Stomach (tissue), 9 donors: ENCODE measurements around the gene SLAMF9. TPM values are rescaled to one million over a fixed set of nuclear protein-coding genes. Genes with fewer than 3 reads are reported as not detected.

Experiments
- DNase-seq, 2 donors: peaks; one replicate each; pipeline versions ENCODE4 v3.0.0 to v3.0.0-alpha.2; 2013 to 2019
- H3K27ac ChIP-seq, 5 donors: fragments of 200-600 bp in 4 of 5; sonication (generic) in 4 of 5; one replicate each; pipeline ENCODE4 v1.5.1; 2013 to 2019; ENCODE audit warnings: mild to moderate bottlenecking in 1 of 5, moderate library complexity in 1 of 5
- H3K27me3 ChIP-seq, 3 donors: fragments of 200-600 bp; sonication (generic); one replicate each; pipeline ENCODE4 v1.5.1; 2017 to 2019; ENCODE audit warnings: mixed run types in 1 of 3
- H3K36me3 ChIP-seq, 4 donors: fragments of 200-600 bp; sonication (generic); 1 replicate in 3 of 4; 2 replicates in 1 of 4; pipeline ENCODE4 v1.5.1; 2016 to 2019
- H3K4me1 ChIP-seq, 4 donors: fragments of 200-600 bp; sonication (generic); one replicate each; pipeline ENCODE4 v1.5.1; 2016 to 2019
- H3K4me3 ChIP-seq, 4 donors: fragments of 200-600 bp; sonication (generic) in 3 of 4; one replicate each; pipeline ENCODE4 v1.5.1; 2016 to 2019; ENCODE audit warnings: mild to moderate bottlenecking in 1 of 4
- H3K9me3 ChIP-seq, 4 donors: fragments of 200-600 bp; sonication (generic); one replicate each; pipeline ENCODE4 v1.5.1; 2016 to 2019
- CTCF ChIP-seq, 7 experiments: fragments of 450-650 bp in 4 of 7; fragments of 200-600 bp in 3 of 7; sonication (generic) in 3 of 7; IDR thresholded peaks; one replicate each; pipeline ENCODE4 v1.5.1; 2016 to 2019; ENCODE audit warnings: antibody characterized with exemption in 7 of 7, control low read depth in 2 of 7, mild to moderate bottlenecking in 1 of 7
- EP300 ChIP-seq: sonication (generic); formaldehyde crosslinking; IDR thresholded peaks from one replicate; pipeline ENCODE4 v1.6.1; 2017; ENCODE audit warnings: antibody characterized with exemption
- POLR2A ChIP-seq, 4 donors: fragments of 450-650 bp; IDR thresholded peaks; one replicate each; pipeline ENCODE4 v1.6.1; 2016; ENCODE audit warnings: antibody characterized with exemption in 4 of 4, control low read depth in 2 of 4, mild to moderate bottlenecking in 1 of 4, moderate library complexity in 1 of 4
- POLR2AphosphoS5 ChIP-seq, 3 donors: sonication (generic); formaldehyde crosslinking; IDR thresholded peaks; one replicate each; pipeline ENCODE4 v1.6.1; 2016; ENCODE audit warnings: antibody characterized with exemption in 3 of 3
- WGBS, 5 donors: extraction: QIAGEN DNeasy Blood & Tissue Kit in 3 of 5; methylation state at CpG; one replicate each; pipeline versions ENCODE4 v1.1.5 to v1.1.7; 2013 to 2018; 5-methylcytosine and 5-hydroxymethylcytosine counted together
- intact Hi-C: fragments of 100-400 bp; cut with DNase I; formaldehyde crosslinking; loops from one replicate; pipeline ENCODE4 v1.15.1; 2023; ENCODE audit warnings: low total_unique reads
- polyA plus RNA-seq, 3 donors: library from polyadenylated mRNA; stranded (reverse); fragments of 200-250 nt; gene quantifications; one replicate each; pipeline ENCODE4 v1.2.3, GENCODE V29; 2013
- total RNA-seq, 5 donors: library from RNA; depleted of rRNA; stranded (reverse); fragments of >200 nt; gene quantifications; one replicate each; pipeline versions ENCODE4 v1.1.0 to v1.2.3, GENCODE V29; 2014 to 2016
- donor health status: healthy with polysubstance abuse.
- donor health status: Bipolar disorder and iron deficiency.
- donor health status: healthy.

SLAMF9 gene
- total and polyA plus RNA-seq, 8 donors: 0.87 TPM; not detected in 7

- TF ChIP-seq EP300: no peak
- TF ChIP-seq CTCF (IDR thresholded peaks at IDR 0.05): no peak
- TF ChIP-seq POLR2AphosphoS5 (IDR thresholded peaks at IDR 0.05): no peak
- TF ChIP-seq POLR2A (IDR thresholded peaks at IDR 0.05): no peak
- Histone ChIP-seq H3K27me3 (peaks cover 0 to 43% (median 0%) of the 10 kb centered on the region in 3 donors), H3K27ac (peak overlapping the region in 4 of 5 donors; percentile 54 to 80 (median 69)), H3K4me3 (no peak overlapping the region), H3K36me3 (no peaks in the 10 kb centered on the region), H3K4me1 (peaks cover 12 to 35% (median 22%) of the 10 kb centered on the region in 4 donors), H3K9me3 (no peaks in the 10 kb centered on the region)
- intact Hi-C loops: no loop called here
- DNase-seq: no peak
- WGBS, 5 donors: 71 to 88% (median 77%) methylated on average over 6 of the region's 6 CpGs
These were observed 14.9 kb downstream of the SLAMF9 start for GRCh38 chr1:159938905-159939677.

DNA sequence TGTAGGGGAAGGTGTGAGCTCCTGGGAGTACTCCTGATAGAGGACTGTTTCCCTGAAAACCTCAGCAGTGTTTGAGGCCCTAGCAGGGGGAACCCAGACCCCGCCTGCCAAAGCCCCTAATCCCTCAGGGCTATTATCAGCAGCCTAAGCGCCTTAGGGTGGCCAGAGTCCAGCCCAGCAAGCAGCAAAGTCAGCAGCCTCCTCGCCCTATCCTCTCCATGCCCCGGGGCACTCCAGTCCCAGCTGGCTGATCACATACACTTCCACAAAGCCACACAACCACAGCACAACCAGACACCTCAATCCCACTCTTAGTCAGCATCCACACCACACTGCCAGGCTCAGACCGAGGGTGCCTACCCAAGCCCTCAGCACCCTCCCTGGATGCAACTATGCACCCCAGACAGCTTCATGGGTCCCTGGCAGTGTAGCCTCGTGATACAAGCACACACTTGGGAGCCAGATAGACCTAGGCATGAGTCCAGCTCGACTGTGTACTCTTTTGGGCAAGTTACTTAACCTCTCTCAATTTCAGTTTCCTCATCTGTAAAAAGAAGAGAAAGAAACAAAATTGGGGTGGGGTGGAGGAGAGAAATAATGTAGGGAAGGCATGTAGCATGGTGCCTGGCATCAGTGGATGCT lies 15.7 kb downstream of the SLAMF9 start:
- 30 to 50% (median 41%) methylated on average over 7 of the region's 7 CpGs for whole genome bisulfite sequencing, 5 donors
- Histone ChIP-seq H3K36me3 (no peaks in the 10 kb centered on the region), H3K9me3 (no peaks in the 10 kb centered on the region), H3K27me3 (peaks cover 0 to 36% (median 0%) of the 10 kb centered on the region in 3 donors), H3K4me3 (no peak overlapping the region), H3K4me1 (peaks cover 12 to 35% (median 22%) of the 10 kb centered on the region in 4 donors), H3K27ac (peak overlapping the region; percentile 21 to 74 (median 62))
- TF ChIP-seq POLR2A (IDR thresholded peaks at IDR 0.05) (no peak), CTCF (IDR thresholded peaks at IDR 0.05) (no peak), EP300 (no peak)
- intact Hi-C loops: no loop called here
- DNase-seq: peak in 1 of 2 donors; percentile 56

DNA sequence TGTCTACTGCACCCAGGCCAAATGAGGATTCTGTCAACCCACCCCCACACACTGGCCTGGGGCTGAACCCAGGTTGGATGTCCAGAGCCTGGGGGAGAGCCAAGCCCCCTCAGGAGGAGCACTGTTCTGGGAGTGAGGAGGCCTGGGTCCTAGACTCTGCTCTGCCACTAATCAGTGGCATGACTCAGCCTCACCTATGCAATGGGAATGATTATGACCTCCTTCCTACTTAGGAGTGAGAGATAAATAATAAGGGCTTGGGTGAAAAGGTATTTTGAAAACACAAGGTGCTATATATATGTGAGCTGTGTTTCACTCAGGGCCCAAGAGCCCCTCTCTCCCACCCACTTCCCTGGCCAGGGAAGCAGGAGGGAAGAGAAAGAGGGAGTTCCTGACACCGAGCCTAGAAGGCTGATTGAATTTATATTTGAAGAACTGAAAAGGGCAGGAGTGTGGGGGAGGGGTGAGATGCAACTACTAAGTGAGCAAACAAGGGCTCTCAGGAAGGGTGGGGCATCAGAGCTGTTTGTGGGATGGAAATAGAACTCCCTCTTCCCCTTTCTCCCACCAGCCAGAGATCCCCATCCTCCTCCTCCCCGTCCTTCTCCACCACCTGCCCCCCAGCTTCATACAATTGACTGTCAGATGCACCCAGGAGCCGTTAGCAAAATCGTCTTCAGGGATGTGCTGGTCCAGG lies 16.8 kb downstream of the SLAMF9 start:
- peak overlapping the region; percentile 21 to 74 (median 62) for H3K27ac ChIP-seq
- DNase-seq: peak; percentile 57 to 84
- no peak overlapping the region for H3K4me3 ChIP-seq
- intact Hi-C loops: no loop called here
- H3K9me3 ChIP-seq: no peaks in the 10 kb centered on the region
- no peak for TF ChIP-seq CTCF (IDR thresholded peaks at IDR 0.05)
- no peak for TF ChIP-seq POLR2A (IDR thresholded peaks at IDR 0.05)
- TF ChIP-seq EP300: no peak
- H3K4me1 ChIP-seq: peaks cover 12 to 35% (median 22%) of the 10 kb centered on the region in 4 donors
- H3K36me3 ChIP-seq: no peaks in the 10 kb centered on the region
- 17 to 37% (median 34%) methylated on average over 3 to 4 of the region's 4 CpGs for WGBS, 5 donors
- peaks cover 0 to 27% (median 0%) of the 10 kb centered on the region in 3 donors for H3K27me3 ChIP-seq

DNA sequence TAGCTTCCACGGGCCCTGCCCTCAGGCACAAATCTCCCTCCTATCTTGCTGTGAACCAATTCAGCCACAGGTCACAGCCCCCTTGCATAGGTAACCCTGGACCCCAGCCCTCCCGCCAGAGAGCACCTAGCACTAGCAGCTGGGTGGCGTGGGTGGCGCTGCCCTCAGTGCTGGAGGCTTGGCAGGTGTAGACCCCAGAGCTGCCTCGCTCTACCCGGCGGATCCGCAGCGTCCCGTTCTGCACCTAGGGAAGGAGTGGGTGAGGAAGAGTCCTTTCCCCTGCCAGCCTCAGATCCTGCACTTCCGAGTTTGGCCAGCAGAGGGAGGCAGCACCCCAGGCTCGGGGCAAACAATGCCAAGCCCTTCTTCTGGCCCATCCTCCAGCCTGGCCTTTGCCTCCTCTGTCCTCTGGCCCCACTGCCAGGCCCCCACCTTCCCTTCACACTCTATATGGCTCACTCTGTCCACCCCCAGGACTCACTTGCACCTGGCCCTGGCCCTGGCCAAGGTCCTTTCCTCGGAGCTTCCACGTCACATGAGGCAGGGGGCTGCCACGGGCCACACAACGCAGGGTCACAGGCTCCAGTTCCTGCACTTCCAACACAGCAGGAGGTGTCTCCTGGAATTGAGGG lies 17.6 kb downstream of the SLAMF9 start:
- TF ChIP-seq POLR2AphosphoS5 (IDR thresholded peaks at IDR 0.05): peak in 1 of 3 donors; percentile 58
- TF ChIP-seq CTCF (IDR thresholded peaks at IDR 0.05): peak in 6 of 7 experiments; percentile 92 to 100 (median 98)
- TF ChIP-seq EP300: no peak
- TF ChIP-seq POLR2A (IDR thresholded peaks at IDR 0.05): no peak
- Histone ChIP-seq H3K4me3 (no peak overlapping the region), H3K36me3 (no peaks in the 10 kb centered on the region), H3K27ac (peak overlapping the region in 4 of 5 donors; percentile 54 to 74 (median 64)), H3K27me3 (peaks cover 0 to 19% (median 0%) of the 10 kb centered on the region in 3 donors), H3K9me3 (no peaks in the 10 kb centered on the region), H3K4me1 (peaks cover 12 to 35% (median 22%) of the 10 kb centered on the region in 4 donors)
- peak; percentile 88 to 90 for DNase-seq
- 26 to 47% (median 31%) methylated on average over 9 to 16 of the region's 16 CpGs for WGBS, 5 donors
- intact Hi-C loops: no loop called here
